C4-2B (cell line): ENCODE measurements around the gene CFAP77.

Experiments
- CTCF ChIP-seq: fragments of 450-650 bp; conservative IDR thresholded peaks from 2 replicates; pipeline ENCODE4 v1.5.1; 2017; ENCODE audit warnings: mild to moderate bottlenecking
- ZFX ChIP-seq: fragments of 450-650 bp; IDR thresholded peaks from 2 replicates; pipeline ENCODE4 v1.6.1; 2017

GRCh38 chr9:132545578-132545977 is 135.6 kb downstream of the CFAP77 start:
- TF ChIP-seq CTCF (no peak), ZFX (no peak)
